AG10803 (cell line): Measurements from ENCODE around the gene LLGL2.

ENCODE experiments used
- DNase-seq: peaks from one replicate; pipeline ENCODE4 v3.0.0; 2010; ENCODE audit warnings: low read depth
- H3K4me3 ChIP-seq: 2 replicates; pipeline ENCODE4 v1.5.1; 2011; ENCODE audit warnings: mild to moderate bottlenecking, low read length, control low read depth
- TF ChIP-seq, protein P1 (sequence below): conservative IDR thresholded peaks from 2 replicates; pipeline ENCODE4 v1.5.1; 2011; ENCODE audit warnings: mild to moderate bottlenecking, low read length, control low read depth, inconsistent platforms

The LLGL2 gene

DNA sequence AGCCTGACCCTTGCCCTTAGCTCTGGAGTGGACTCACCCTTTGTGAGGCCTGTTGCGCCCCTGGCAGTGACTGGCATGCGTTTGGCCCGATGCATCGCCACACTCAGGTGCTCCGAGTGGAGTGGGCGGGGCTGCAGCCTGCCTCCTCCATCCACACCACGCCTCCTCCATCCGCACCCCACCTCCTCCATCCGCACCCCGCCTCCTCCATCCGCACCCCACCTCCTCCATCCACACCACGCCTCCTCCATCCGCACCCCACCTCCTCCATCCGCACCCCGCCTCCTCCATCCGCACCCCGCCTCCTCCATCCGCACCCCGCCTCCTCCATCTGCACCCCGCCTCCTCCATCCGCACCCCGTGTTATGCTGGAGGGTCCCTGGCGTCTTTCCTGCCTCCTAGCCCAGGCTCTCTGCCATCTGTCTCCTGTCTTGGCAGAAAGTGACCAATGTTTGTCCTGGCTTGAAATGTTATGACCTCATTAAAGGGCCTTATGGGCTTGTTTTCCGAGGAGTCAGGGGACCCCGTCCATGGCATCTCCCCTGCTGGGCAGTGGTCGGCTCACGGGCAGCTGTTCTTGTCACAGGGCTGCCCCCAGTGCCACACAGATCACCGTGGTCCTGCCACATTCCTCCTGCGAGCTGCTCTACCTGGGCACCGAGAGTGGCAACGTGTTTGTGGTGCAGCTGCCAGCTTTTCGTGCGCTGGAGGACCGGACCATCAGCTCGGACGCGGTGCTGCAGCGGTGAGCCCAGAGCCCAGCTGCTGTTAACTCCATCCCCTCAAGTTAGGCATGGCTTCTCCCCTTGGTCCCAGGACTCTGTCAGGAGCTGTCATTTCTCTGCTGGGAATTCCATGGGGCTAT, 33.4 kb downstream of the LLGL2 start:
- no peak for DNase-seq
- TF ChIP-seq, protein P1, sequence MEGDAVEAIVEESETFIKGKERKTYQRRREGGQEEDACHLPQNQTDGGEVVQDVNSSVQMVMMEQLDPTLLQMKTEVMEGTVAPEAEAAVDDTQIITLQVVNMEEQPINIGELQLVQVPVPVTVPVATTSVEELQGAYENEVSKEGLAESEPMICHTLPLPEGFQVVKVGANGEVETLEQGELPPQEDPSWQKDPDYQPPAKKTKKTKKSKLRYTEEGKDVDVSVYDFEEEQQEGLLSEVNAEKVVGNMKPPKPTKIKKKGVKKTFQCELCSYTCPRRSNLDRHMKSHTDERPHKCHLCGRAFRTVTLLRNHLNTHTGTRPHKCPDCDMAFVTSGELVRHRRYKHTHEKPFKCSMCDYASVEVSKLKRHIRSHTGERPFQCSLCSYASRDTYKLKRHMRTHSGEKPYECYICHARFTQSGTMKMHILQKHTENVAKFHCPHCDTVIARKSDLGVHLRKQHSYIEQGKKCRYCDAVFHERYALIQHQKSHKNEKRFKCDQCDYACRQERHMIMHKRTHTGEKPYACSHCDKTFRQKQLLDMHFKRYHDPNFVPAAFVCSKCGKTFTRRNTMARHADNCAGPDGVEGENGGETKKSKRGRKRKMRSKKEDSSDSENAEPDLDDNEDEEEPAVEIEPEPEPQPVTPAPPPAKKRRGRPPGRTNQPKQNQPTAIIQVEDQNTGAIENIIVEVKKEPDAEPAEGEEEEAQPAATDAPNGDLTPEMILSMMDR: no peak
- H3K4me3 ChIP-seq: no peak overlapping the region

DNA sequence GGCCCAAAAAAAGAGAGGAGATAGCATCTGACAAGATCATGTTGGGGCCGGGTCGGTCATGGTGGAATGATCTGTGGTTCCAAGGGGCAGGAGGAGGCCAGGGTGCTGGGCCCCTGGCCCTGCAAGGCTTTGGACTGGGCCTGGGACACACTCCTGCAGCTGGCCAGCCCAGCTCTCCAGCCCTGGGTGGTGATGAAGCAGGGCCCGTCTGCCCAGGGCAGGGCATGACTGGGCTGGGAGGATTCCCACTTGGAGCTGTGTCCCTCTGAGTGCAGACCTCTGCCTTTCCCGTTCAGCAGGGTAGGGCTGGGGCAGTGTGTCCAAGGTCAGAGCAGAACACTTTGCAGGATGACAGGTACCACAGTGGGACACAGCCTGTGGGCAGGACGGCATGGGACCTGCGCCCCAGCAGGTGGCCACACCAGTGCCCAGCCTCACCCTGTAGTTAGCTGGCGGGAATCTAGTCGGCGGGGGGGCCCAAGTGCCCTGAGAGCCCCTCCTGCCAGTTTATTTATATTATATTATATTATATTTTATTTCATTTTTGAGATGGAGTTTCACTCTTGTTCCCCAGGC, 34.5 kb downstream of the LLGL2 start:
- H3K4me3 ChIP-seq: no peak overlapping the region
- DNase-seq: no peak
- TF ChIP-seq, protein P1: no peak

DNA sequence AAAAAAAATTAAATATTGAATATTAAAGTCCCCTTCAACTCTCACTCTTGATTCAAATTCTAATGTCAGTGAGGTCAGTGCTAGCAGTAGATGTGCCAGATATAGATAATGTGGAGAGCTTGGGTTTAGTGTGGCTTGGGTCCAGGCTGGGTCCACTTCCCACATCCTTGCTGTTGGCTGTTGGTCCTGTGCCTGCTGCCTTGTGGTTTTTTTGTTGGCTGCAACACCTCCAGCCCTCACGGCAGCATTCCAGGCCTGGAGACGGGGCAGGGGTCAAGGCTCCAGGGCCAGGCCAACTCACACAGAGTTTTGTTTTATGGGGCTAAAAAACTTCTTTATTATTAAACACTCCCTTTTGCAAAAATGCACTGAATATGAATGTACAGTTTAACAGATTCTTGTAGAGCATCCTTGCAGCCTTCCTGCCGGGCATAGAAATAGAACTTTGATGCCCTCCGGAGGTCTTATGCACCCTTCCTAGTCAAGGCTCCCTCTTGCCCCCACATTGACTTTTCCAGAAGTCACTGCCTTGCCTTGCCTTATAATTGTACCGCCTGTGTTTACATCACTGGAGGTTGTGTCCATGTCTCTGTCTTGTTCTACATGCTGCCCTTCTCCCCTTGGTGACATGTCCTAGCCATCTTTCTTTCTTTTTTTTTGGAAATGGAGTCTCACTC, 36.6 kb downstream of the LLGL2 start:
- TF ChIP-seq, protein P1: no peak
- H3K4me3 ChIP-seq: no peak overlapping the region
- DNase-seq: peak; percentile 76

DNA sequence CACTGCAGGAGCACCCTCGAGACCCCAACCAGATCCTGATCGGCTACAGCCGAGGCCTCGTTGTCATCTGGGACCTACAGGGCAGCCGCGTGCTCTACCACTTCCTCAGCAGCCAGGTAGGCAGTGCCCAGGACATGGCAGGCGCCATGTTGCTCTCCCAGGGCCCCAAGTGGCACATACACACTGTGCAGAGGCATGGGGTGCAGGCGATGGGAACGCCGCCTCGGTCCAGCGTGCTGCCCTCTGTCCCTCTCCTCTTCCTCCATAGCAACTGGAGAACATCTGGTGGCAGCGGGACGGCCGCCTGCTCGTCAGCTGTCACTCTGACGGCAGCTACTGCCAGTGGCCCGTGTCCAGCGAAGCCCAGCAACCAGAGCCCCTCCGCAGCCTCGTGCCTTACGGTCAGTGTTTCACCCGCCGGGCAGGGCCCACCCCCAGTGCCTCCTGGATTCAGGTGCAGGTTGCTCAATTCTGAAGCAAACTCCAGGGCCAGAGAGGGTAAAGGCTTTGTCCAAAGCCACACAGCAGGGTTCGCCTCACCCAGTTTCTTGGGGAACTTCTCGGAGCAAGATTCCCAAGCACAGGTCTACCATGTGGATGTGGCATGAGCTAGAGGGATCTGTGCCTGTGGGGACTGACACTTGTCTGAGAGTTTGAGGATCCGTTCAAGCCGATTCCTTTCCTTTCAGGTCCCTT, 37.7 kb downstream of the LLGL2 start:
- no peak overlapping the region for H3K4me3 ChIP-seq
- TF ChIP-seq, protein P1: no peak
- DNase-seq: no peak

DNA sequence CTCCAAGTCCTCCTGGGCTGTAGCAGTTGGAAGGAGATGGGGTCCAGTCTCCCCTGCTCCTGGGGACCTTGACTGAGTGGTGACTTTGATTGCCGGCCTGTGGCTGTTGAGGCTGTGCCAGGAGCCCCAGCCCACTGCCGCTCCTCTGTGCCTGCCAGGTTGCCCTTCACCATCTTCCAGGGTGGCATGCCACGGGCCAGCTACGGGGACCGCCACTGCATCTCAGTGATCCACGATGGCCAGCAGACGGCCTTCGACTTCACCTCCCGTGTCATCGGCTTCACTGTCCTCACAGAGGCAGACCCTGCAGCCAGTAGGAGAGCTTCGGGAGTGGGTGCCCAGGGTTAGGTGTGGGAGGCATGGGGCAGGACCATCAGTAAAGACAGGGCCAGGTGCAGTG, 38.7 kb downstream of the LLGL2 start:
- H3K4me3 ChIP-seq: no peak overlapping the region
- no peak for DNase-seq
- TF ChIP-seq, protein P1: no peak

DNA sequence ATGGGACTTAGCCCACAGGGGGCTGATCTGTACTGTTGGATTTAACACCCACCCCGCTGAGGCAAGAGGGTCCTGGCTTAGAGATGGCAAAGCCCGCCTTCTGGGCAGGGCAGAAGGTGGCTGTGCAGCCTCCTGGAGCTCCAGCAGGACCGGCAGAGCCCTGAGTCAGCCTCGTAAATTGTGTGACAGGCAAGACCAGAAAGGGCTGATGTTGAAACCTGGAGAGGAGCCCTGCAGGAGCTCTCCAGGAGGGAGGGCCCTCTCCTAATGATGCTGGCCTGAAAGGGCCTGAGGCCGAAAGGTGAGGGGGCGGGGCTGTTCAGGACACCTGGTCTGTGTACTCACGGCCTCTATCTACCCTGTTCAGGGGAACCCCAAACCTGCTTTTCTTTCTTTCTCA, 39.6 kb downstream of the LLGL2 start:
- TF ChIP-seq, protein P1: no peak
- no peak overlapping the region for H3K4me3 ChIP-seq
- peak; percentile 54 for DNase-seq
